Measurements from ENCODE around the gene PGLYRP3.

- TF ChIP-seq CTCF (IDR thresholded peaks at IDR 0.05; ENCODE audit: insufficient read depth, low read depth, low read length) (no peak), EZH2 (IDR thresholded peaks at IDR 0.05; ENCODE audit: insufficient read depth, low read length) (no peak)
Observed at GRCh38 chr1:153253076-153253475, 59.7 kb downstream of the PGLYRP3 start.
